Fibroblast of pulmonary artery (primary cell): Measurements from ENCODE around the gene COX14.
"Not testable (repeated sequence)": the region's sequence is repeated elsewhere in the genome, so short reads cannot be mapped to it uniquely, and the experiment has no call there.

Experiments used
- DNase-seq: peaks from one replicate; pipeline ENCODE4 v3.0.0-alpha.2; 2010; ENCODE audit warnings: low read depth
- H3K4me3 ChIP-seq: replicated peaks from 2 replicates; pipeline ENCODE4 v1.5.1; 2011; ENCODE audit warnings: low read depth, mild to moderate bottlenecking, control low read depth, low read length, moderate library complexity
- CTCF ChIP-seq: IDR thresholded peaks from 2 replicates; pipeline ENCODE4 v1.5.1; 2011; ENCODE audit warnings: mild to moderate bottlenecking, control low read depth, low read length, inconsistent platforms; ENCODE audit errors: missing control alignments

The COX14 gene

GRCh38 chr12:50129290-50129689, 17.3 kb downstream of the COX14 start:
- H3K4me3 ChIP-seq = no peak overlapping the region
- no peak for TF ChIP-seq CTCF
- no peak for DNase-seq

- no peak for TF ChIP-seq CTCF
- DNase-seq = no peak
- H3K4me3 ChIP-seq = no peak overlapping the region
These were observed 20.6 kb downstream of the COX14 start for GRCh38 chr12:50132505-50133135.

GRCh38 chr12:50142993-50143392, 31.0 kb downstream of the COX14 start:
- no peak overlapping the region for H3K4me3 ChIP-seq
- TF ChIP-seq CTCF = no peak
- DNase-seq = no peak

GRCh38 chr12:50145439-50145838, 33.4 kb downstream of the COX14 start:
- H3K4me3 ChIP-seq = no peak overlapping the region
- no peak for TF ChIP-seq CTCF

GRCh38 chr12:50147281-50147680, 35.2 kb downstream of the COX14 start:
- no peak for TF ChIP-seq CTCF
- H3K4me3 ChIP-seq = no peak overlapping the region
- DNase-seq = no peak

More at GRCh38 chr12:50145439-50145838, 33.4 kb downstream of the COX14 start:
- DNase-seq = no peak

- not testable (repeated sequence) for DNase-seq, H3K4me3 ChIP-seq
These were observed 36.0 kb downstream of the COX14 start for GRCh38 chr12:50148011-50148410.

- DNase-seq = no peak
- no peak overlapping the region for H3K4me3 ChIP-seq
- TF ChIP-seq CTCF = no peak
These were observed 37.3 kb downstream of the COX14 start for GRCh38 chr12:50149311-50149710.
